Measurements from ENCODE around the gene PDE8A.

PDE8A gene

GRCh38 chr15:85129881-85130280 lies 148.2 kb downstream of the PDE8A start:
- H3K4me3 ChIP-seq (replicated peaks; ENCODE audit: low read depth, low read length): no peak overlapping the region
- no peaks in the 10 kb centered on the region; the same call in none of the 2 replicates for H3K36me3 ChIP-seq (ENCODE audit: control insufficient read depth, insufficient read depth, low read length)
- H3K27me3 ChIP-seq (replicated peaks; ENCODE audit: control insufficient read depth, insufficient read depth, low read length): no peaks in the 10 kb centered on the region
- TF ChIP-seq CTCF (IDR thresholded peaks at IDR 0.05; ENCODE audit: insufficient read depth, low read length, poor library complexity, severe bottlenecking): no peak
- DNase-seq (ENCODE audit: extremely low read depth, insufficient read length): no peak

- no peak overlapping the region for H3K4me3 ChIP-seq (replicated peaks; ENCODE audit: low read depth, low read length)
- no peak for DNase-seq (ENCODE audit: extremely low read depth, insufficient read length)
- H3K27me3 ChIP-seq (replicated peaks; ENCODE audit: control insufficient read depth, insufficient read depth, low read length): no peaks in the 10 kb centered on the region
- TF ChIP-seq CTCF (IDR thresholded peaks at IDR 0.05; ENCODE audit: insufficient read depth, low read length, poor library complexity, severe bottlenecking): no peak
- H3K36me3 ChIP-seq (ENCODE audit: control insufficient read depth, insufficient read depth, low read length): peaks cover 2% of the 10 kb centered on the region
These were observed 150.3 kb downstream of the PDE8A start for GRCh38 chr15:85131915-85132314.

- no peak overlapping the region for H3K4me3 ChIP-seq (replicated peaks; ENCODE audit: low read depth, low read length)
- no peaks in the 10 kb centered on the region for H3K27me3 ChIP-seq (replicated peaks; ENCODE audit: control insufficient read depth, insufficient read depth, low read length)
- H3K36me3 ChIP-seq (ENCODE audit: control insufficient read depth, insufficient read depth, low read length): peaks cover 6% of the 10 kb centered on the region
- TF ChIP-seq CTCF (IDR thresholded peaks at IDR 0.05; ENCODE audit: insufficient read depth, low read length, poor library complexity, severe bottlenecking): no peak
- DNase-seq (ENCODE audit: extremely low read depth, insufficient read length): no peak
These were observed 152.1 kb downstream of the PDE8A start for GRCh38 chr15:85133709-85134108.

GRCh38 chr15:85137489-85138168 lies 156.0 kb downstream of the PDE8A start:
- peaks cover 6% of the 10 kb centered on the region for H3K36me3 ChIP-seq (ENCODE audit: control insufficient read depth, insufficient read depth, low read length)
- TF ChIP-seq CTCF (IDR thresholded peaks at IDR 0.05; ENCODE audit: insufficient read depth, low read length, poor library complexity, severe bottlenecking): no peak
- H3K4me3 ChIP-seq (replicated peaks; ENCODE audit: low read depth, low read length): no peak overlapping the region
- no peaks in the 10 kb centered on the region for H3K27me3 ChIP-seq (replicated peaks; ENCODE audit: control insufficient read depth, insufficient read depth, low read length)
- no peak for DNase-seq (ENCODE audit: extremely low read depth, insufficient read length)

GRCh38 chr15:85139391-85139790 lies 157.7 kb downstream of the PDE8A start:
- Histone ChIP-seq H3K4me3 (replicated peaks; ENCODE audit: low read depth, low read length) (no peak overlapping the region), H3K27me3 (replicated peaks; ENCODE audit: control insufficient read depth, insufficient read depth, low read length) (no peaks in the 10 kb centered on the region), H3K36me3 (ENCODE audit: control insufficient read depth, insufficient read depth, low read length) (peaks cover 6% of the 10 kb centered on the region)
- no peak for DNase-seq (ENCODE audit: extremely low read depth, insufficient read length)
- no peak for TF ChIP-seq CTCF (IDR thresholded peaks at IDR 0.05; ENCODE audit: insufficient read depth, low read length, poor library complexity, severe bottlenecking)

GRCh38 chr15:85141726-85142125 lies 160.1 kb downstream of the PDE8A start:
- Histone ChIP-seq H3K4me3 (replicated peaks; ENCODE audit: low read depth, low read length) (no peak overlapping the region), H3K36me3 (ENCODE audit: control insufficient read depth, insufficient read depth, low read length) (peaks cover 3% of the 10 kb centered on the region), H3K27me3 (replicated peaks; ENCODE audit: control insufficient read depth, insufficient read depth, low read length) (no peaks in the 10 kb centered on the region)
- TF ChIP-seq CTCF (IDR thresholded peaks at IDR 0.05; ENCODE audit: insufficient read depth, low read length, poor library complexity, severe bottlenecking): no peak
- DNase-seq (ENCODE audit: extremely low read depth, insufficient read length): no peak
